Measurements from ENCODE around the gene FAM3A. TPM values are rescaled to one million over a fixed set of nuclear protein-coding genes. Genes with fewer than 3 reads are reported as not detected.

The FAM3A gene
- total and polyA plus RNA-seq, 10 of the 15 experiments (the other 5 are each of a cell fraction or from before 2014, with no cell fraction given) = 0.29 to 21.1 (median 11.4) TPM

DNA sequence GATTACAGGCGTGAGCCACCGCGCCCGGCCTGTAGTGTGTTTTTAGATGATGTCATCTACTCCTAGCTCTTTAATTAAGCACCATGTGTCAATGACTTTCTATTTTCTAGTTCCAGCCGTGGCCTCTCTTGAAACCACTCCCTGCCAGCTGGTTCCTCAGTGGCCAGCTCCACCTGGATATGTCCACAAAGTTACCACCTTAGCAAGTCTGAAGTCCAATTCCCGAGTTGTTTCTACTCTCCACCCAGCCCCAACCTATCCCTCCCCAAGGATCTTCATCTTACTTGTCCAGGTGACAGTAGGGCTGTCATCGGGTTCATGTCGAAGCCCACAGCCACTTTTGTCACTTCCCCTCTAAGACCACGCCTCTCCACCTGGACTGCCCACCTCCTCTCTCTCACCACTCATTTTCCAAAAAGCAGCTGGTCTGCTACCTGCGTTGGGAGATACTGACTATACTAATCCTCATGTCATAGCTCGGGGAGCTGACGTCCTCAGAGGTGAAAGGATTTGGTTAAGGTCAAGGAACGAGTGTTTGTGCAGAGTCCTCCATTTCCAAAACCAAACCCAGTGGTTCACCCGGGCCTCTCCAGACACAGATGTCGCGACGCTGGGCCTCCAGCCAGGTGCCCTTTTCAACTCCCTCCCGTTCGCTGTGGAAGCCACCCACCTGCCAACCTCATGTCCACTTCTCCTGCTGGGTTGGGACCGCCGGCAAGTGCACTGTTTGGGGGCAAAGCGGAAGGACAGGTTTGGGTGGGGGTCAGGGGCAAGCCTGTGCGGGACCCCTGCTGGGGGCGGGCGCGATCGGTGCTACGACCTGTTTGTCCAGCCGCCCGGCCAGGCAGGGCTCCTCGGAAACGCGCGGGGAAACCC is 704 bp downstream of the FAM3A start (continued):
- no peak for TF ChIP-seq TAF1 (IDR thresholded peaks at IDR 0.05; ENCODE audit: borderline replicate concordance, low read depth, low read length)
- TF ChIP-seq ZZZ3 (IDR thresholded peaks at IDR 0.05; ENCODE audit: control insufficient read depth, insufficient read length, low read depth) = no peak
- no peak for TF ChIP-seq MYC (IDR thresholded peaks at IDR 0.05; ENCODE audit: insufficient read depth, insufficient read length, insufficient replicate concordance, low read length, severe bottlenecking)
- TF ChIP-seq, protein P1, sequence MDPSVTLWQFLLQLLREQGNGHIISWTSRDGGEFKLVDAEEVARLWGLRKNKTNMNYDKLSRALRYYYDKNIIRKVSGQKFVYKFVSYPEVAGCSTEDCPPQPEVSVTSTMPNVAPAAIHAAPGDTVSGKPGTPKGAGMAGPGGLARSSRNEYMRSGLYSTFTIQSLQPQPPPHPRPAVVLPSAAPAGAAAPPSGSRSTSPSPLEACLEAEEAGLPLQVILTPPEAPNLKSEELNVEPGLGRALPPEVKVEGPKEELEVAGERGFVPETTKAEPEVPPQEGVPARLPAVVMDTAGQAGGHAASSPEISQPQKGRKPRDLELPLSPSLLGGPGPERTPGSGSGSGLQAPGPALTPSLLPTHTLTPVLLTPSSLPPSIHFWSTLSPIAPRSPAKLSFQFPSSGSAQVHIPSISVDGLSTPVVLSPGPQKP (IDR thresholded peaks at IDR 0.05; ENCODE audit: low read depth, low read length) = no peak
- TF ChIP-seq CBX3 (IDR thresholded peaks at IDR 0.05; ENCODE audit: borderline replicate concordance, low read depth) = no peak
- no peak for TF ChIP-seq ESRRA (IDR thresholded peaks at IDR 0.05; ENCODE audit: low read length)
- TF ChIP-seq CHD4 (IDR thresholded peaks at IDR 0.05) = no peak
- TF ChIP-seq SIN3A (IDR thresholded peaks at IDR 0.05; ENCODE audit: low read depth, low read length) = no peak
- no peak for TF ChIP-seq BMI1 (IDR thresholded peaks at IDR 0.05; ENCODE audit: borderline replicate concordance)

DNA sequence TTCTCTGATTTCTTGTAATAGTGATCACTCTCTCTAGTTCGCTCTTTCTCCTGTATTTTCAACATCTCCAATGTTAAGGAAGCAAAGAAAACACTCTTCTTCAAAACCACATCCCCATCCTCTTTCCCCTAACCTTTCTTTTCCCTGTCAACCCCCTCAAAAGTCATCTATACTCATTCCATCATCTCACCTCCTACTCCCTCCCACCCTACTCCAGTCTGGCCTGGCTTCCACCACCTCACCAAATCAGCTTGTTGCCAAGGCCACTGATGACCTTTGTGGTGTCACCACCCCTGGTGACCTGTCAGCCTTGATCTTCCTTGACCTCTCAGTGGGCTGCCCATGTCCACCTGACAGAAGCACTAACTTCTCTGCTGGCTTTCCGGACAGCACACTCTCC is 2.3 kb downstream of the FAM3A start:
- H3K9ac ChIP-seq (ENCODE audit: control insufficient read depth, insufficient read depth, low read length) = no peak overlapping the region
- TF ChIP-seq RAD21 (IDR thresholded peaks at IDR 0.05; ENCODE audit: insufficient read depth, low read depth, low read length) = no peak
- no peak for TF ChIP-seq YY1 (IDR thresholded peaks at IDR 0.05; ENCODE audit: low read depth, low read length)
- no peak for TF ChIP-seq RUNX3 (IDR thresholded peaks at IDR 0.05; ENCODE audit: low read length)
- TF ChIP-seq IRF4 (IDR thresholded peaks at IDR 0.05; ENCODE audit: low read depth, low read length) = no peak
- TF ChIP-seq WRNIP1 (IDR thresholded peaks at IDR 0.05; ENCODE audit: borderline replicate concordance, low read depth, low read length) = no peak
- no peak for TF ChIP-seq NBN (IDR thresholded peaks at IDR 0.05)
- no peak for TF ChIP-seq TCF12 (IDR thresholded peaks at IDR 0.05; ENCODE audit: low read depth, low read length)
- TF ChIP-seq, protein P2, sequence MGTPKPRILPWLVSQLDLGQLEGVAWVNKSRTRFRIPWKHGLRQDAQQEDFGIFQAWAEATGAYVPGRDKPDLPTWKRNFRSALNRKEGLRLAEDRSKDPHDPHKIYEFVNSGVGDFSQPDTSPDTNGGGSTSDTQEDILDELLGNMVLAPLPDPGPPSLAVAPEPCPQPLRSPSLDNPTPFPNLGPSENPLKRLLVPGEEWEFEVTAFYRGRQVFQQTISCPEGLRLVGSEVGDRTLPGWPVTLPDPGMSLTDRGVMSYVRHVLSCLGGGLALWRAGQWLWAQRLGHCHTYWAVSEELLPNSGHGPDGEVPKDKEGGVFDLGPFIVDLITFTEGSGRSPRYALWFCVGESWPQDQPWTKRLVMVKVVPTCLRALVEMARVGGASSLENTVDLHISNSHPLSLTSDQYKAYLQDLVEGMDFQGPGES (IDR thresholded peaks at IDR 0.05) = no peak
- TF ChIP-seq SMC3 (IDR thresholded peaks at IDR 0.05; ENCODE audit: borderline replicate concordance, low read length) = no peak
- no peak for TF ChIP-seq CHD4 (IDR thresholded peaks at IDR 0.05)
- no peak for TF ChIP-seq ZNF207 (IDR thresholded peaks at IDR 0.05; ENCODE audit: borderline replicate concordance)
- TF ChIP-seq ZZZ3 (IDR thresholded peaks at IDR 0.05; ENCODE audit: control insufficient read depth, insufficient read length, low read depth) = no peak
- TF ChIP-seq TCF3 (IDR thresholded peaks at IDR 0.05; ENCODE audit: borderline replicate concordance, insufficient read depth, low read depth, low read length) = no peak
- TF ChIP-seq SRF (IDR thresholded peaks at IDR 0.05; ENCODE audit: low read depth in 2 of 2, low read length in 2 of 2) = no peak
- TF ChIP-seq, protein P3, sequence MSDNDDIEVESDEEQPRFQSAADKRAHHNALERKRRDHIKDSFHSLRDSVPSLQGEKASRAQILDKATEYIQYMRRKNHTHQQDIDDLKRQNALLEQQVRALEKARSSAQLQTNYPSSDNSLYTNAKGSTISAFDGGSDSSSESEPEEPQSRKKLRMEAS (IDR thresholded peaks at IDR 0.05; ENCODE audit: low read depth, low read length) = no peak
- TF ChIP-seq SREBF1 (IDR thresholded peaks at IDR 0.05; ENCODE audit: low read length) = no peak

More for the DNA sequence above, 2.3 kb downstream of the FAM3A start:
- H3K27me3 ChIP-seq (replicated peaks in 1 of 2; ENCODE audit: control insufficient read depth in 2 of 2, insufficient read depth in 2 of 2, low read length in 1 of 2) = no peaks in the 10 kb centered on the region
- no peak overlapping the region for H2AFZ ChIP-seq (ENCODE audit: control insufficient read depth, low read depth, low read length)
- ATAC-seq (no peak), FAIRE-seq (no peak), DNase-seq (ENCODE audit: low read depth, low spot score) (no peak)
- WGBS (ENCODE audit: insufficient coverage, insufficient replicate concordance, low lambda C conversion rate, missing lambda C conversion rate) = 49% methylated on average over 2 of the region's 2 CpGs
- ChIA-PET SMC1A (ENCODE audit: uncharacterized antibody, unreplicated experiment) (interaction anchor here (1.1 kb wide), 1 partner anchor 13 kb away, joined by 3 read pairs; no protein-coding TSS in a partner anchor), RAD21 (ENCODE audit: unreplicated experiment) (no interaction called here), POLR2A (no interaction called here), CTCF (no interaction called here)
- H4K20me1 ChIP-seq (ENCODE audit: control insufficient read depth, insufficient read depth) = no peaks in the 10 kb centered on the region
- H3K4me1 ChIP-seq (ENCODE audit: control insufficient read depth, insufficient read depth, low read length) = no peaks in the 10 kb centered on the region
- H3K9me3 ChIP-seq (replicated peaks; ENCODE audit: control insufficient read depth, insufficient read depth, low read length) = no peaks in the 10 kb centered on the region; the same call in 2 of the 3 replicates
- BruUV-seq (replicated peaks) = no TSS peak
- H3K27ac ChIP-seq (ENCODE audit: control insufficient read depth, insufficient read depth) = no peak overlapping the region
- H3K79me2 ChIP-seq (ENCODE audit: control insufficient read depth, insufficient read depth, low read length) = no peaks in the 10 kb centered on the region; the same call in none of the 2 replicates
- no peak overlapping the region for H3K4me3 ChIP-seq
- no peaks in the 10 kb centered on the region for H3K36me3 ChIP-seq (ENCODE audit: control insufficient read depth in 2 of 2, insufficient read depth in 2 of 2, low read length in 1 of 2)
- no peak overlapping the region for H3K4me2 ChIP-seq (ENCODE audit: control insufficient read depth, insufficient read depth)
- intact Hi-C loops (cut with micrococcal nuclease; ENCODE audit: unreplicated experiment) (no loop called here), in situ Hi-C loops (cut with MboI) (no loop called here)
